ENCODE measurements around the gene SLC22A13.

DNA sequence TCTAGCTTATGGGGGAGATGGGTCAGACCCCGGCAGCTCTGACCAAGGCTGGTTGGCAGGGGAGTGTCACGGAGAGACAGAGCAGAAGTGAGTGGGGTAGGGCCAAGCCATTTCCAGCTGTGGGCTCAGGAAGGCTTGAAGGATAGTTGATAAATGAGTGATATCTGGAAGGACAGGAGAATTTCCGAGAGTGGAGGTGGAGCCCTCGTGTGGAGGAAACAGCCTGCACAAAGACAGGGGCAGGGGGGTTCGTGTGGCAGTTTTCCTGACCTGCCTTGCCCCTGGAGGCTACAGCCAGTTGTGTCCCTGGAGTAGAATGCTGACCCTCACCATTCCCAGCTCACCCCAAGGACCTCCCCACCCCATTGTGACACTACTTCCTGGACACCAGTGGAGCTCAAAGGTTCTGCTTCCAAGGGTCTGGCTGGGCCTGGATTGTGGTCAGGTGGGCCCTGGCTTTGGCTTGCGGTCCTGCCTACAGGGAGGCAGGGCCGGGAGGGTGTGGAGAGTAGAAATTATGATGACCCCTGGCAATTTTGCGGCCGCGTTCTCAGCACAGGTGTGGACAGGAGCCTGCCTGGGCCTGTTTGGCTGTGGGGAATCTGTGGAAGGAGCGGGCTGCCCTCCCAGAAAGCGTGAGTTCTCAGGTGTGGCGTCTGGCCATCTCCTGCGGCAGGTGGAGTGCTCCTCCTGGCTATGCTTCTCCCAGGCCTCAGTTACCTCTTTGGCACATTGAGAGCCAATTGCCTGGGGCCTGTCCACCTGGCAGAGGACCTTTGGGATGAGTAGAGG is 16.5 kb downstream of the SLC22A13 start, which contains the start of gene SLC22A14:
- TF ChIP-seq, protein P1, sequence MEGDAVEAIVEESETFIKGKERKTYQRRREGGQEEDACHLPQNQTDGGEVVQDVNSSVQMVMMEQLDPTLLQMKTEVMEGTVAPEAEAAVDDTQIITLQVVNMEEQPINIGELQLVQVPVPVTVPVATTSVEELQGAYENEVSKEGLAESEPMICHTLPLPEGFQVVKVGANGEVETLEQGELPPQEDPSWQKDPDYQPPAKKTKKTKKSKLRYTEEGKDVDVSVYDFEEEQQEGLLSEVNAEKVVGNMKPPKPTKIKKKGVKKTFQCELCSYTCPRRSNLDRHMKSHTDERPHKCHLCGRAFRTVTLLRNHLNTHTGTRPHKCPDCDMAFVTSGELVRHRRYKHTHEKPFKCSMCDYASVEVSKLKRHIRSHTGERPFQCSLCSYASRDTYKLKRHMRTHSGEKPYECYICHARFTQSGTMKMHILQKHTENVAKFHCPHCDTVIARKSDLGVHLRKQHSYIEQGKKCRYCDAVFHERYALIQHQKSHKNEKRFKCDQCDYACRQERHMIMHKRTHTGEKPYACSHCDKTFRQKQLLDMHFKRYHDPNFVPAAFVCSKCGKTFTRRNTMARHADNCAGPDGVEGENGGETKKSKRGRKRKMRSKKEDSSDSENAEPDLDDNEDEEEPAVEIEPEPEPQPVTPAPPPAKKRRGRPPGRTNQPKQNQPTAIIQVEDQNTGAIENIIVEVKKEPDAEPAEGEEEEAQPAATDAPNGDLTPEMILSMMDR (IDR thresholded peaks at IDR 0.05 in 4 of 5, conservative IDR thresholded peaks at IDR 0.05 in 1 of 5) = no peak
- TF ChIP-seq POLR2A (IDR thresholded peaks at IDR 0.05) = no peak
